Stomach (tissue), 4 donors: ENCODE measurements around the gene PARD3.

Experiments used
- POLR2A ChIP-seq, 4 donors: fragments of 450-650 bp; IDR thresholded peaks; one replicate each; pipeline ENCODE4 v1.6.1; 2016; ENCODE audit warnings: antibody characterized with exemption in 4 of 4, control low read depth in 2 of 4, mild to moderate bottlenecking in 1 of 4, moderate library complexity in 1 of 4
- POLR2AphosphoS5 ChIP-seq, 3 donors: sonication (generic); formaldehyde crosslinking; IDR thresholded peaks; one replicate each; pipeline ENCODE4 v1.6.1; 2016; ENCODE audit warnings: antibody characterized with exemption in 3 of 3
- TF ChIP-seq, protein P1 (sequence below), 7 experiments: fragments of 450-650 bp in 4 of 7; fragments of 200-600 bp in 3 of 7; sonication (generic) in 3 of 7; IDR thresholded peaks; one replicate each; pipeline ENCODE4 v1.5.1; 2016 to 2019; ENCODE audit warnings: antibody characterized with exemption in 7 of 7, control low read depth in 2 of 7, mild to moderate bottlenecking in 1 of 7

GRCh38 chr10:34088208-34088794 is 726.8 kb downstream of the PARD3 start:
- TF ChIP-seq, protein P1, sequence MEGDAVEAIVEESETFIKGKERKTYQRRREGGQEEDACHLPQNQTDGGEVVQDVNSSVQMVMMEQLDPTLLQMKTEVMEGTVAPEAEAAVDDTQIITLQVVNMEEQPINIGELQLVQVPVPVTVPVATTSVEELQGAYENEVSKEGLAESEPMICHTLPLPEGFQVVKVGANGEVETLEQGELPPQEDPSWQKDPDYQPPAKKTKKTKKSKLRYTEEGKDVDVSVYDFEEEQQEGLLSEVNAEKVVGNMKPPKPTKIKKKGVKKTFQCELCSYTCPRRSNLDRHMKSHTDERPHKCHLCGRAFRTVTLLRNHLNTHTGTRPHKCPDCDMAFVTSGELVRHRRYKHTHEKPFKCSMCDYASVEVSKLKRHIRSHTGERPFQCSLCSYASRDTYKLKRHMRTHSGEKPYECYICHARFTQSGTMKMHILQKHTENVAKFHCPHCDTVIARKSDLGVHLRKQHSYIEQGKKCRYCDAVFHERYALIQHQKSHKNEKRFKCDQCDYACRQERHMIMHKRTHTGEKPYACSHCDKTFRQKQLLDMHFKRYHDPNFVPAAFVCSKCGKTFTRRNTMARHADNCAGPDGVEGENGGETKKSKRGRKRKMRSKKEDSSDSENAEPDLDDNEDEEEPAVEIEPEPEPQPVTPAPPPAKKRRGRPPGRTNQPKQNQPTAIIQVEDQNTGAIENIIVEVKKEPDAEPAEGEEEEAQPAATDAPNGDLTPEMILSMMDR (IDR thresholded peaks at IDR 0.05), result no peak
- TF ChIP-seq POLR2AphosphoS5 (IDR thresholded peaks at IDR 0.05) (no peak), POLR2A (IDR thresholded peaks at IDR 0.05) (no peak)
